ENCODE data around the gene GGT7.
"Not testable (repeated sequence)": the region's sequence is repeated elsewhere in the genome, so short reads cannot be mapped to it uniquely, and the experiment has no call there.

The GGT7 gene

GRCh38 chr20:34872622-34873224, at the start of gene GGT7:
Gene GGT7 (minus strand): TSS chr20:34872856. CDS start chr20:34872815, 41 bp downstream.
- DNase-seq (ENCODE audit: low read depth, low spot score): peak; percentile 79

DNA sequence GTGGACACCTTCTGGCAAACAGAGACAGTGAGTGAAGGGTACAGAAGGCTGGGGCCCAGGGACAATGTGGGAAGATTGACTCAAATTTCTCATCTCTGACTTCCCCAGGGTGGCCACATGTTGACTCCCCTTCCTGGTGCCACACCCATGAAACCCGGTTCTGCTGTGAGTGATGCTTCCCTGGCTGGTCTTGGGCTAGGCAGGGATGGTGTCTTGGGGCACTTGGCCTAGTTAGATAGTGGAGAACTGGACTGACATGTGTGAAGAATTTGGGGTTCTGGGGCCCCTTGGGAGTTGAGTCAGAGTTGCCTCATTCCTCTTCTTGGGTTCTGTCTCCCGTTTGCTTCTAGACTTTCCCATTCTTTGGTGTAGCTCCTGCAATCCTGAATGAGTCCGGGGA, 48.8 kb upstream of the GGT7 start:
- no peak for DNase-seq (ENCODE audit: low read depth, low spot score)

DNA sequence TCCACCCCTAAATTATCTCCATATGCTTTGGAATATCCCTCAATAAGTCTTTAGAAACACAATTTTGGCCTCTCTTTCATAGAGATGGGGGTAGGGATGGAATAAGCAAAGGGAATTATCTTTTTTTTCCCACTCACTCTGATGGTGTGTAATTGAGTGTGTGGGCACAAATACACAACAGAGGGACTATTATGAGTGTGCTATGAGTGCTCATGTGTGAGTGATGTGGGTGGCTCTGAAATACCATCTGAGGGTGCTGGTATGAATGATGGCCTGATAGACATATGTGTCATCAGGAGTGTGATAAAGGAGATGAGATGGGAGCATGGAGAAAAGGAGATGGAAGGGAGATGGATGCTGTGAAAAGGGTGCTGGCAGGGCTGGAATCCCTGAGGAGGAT, 47.4 kb upstream of the GGT7 start:
- DNase-seq (ENCODE audit: low read depth, low spot score): no peak

- DNase-seq (ENCODE audit: low read depth, low spot score): no peak
These were observed 44.2 kb upstream of the GGT7 start for GRCh38 chr20:34916774-34917354.

DNA sequence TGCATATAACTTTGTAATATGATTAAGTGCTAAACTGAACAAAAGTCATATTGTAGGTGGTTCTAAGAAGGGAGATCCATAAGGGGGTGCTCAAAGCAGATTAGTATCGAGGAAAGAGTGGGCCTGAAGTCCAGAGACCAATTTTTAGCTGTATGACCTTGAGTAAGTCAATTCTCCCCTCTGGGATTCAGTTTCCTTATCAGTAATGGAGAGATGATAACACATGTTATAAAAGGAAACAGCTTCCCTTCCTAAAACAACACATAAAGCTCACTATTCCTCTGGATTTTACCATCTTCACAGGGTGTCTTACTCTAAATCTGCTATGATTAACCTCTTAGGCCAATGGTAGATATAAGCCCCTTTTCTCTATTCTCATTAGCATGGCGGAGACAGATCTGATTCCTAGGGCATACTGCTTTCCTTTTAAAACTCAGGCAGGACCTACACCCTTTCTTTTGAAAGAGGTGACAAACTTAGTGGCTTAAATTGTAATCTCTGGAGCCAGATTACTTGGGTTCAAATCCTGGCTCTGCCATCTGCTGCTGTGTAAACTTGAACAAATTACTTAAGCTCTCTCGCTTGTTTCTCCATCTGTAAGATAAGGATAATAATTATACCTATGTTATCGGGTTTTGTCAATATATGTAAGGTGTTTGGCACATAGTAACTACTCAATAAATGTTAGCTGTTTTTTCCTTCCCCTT, 43.2 kb upstream of the GGT7 start:
- no peak for DNase-seq (ENCODE audit: low read depth, low spot score)

DNA sequence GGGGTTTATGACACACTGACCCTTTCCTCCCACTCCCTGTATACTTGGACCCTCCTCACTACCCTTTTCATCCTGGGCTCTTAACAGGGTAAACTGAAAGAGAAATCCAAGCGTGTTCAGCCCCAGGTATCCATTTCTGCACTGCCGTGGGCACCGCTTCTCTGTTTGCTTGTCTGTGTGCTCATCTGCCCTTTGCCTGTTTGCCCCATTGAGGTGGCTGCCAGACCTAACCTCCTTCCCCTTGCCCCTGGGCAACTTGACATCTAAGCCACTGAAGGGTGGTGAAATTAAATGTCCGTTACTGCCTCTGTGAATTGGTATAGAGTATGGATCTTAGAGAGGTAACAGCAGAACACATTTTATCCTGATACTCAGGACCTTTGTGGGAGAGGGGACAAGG, 42.5 kb upstream of the GGT7 start:
- DNase-seq (ENCODE audit: low read depth, low spot score): no peak

- DNase-seq (ENCODE audit: low read depth, low spot score): peak; percentile 25
These were observed 35.2 kb upstream of the GGT7 start for GRCh38 chr20:34907616-34908469.

DNA sequence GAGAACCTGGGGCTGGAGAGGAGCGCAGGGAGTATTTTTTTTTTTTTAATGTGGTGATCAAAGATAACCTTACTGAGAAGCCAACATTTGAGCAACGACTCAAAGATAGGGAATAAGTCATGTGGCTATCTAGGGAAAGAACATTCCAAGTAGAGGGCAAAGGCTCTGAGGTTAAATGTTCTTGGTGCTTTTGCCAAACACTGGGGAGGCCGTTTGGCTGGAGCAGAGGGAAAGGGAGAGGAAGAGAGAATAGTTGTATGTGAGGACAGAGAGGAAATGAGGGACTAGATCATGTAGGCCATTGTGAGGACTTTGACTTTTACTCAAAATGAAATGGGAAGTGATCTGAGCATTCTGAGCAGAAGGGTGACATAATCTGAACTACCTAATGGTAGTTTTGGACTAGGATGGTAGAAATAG, 31.6 kb upstream of the GGT7 start:
- no peak for DNase-seq (ENCODE audit: low read depth, low spot score)

- DNase-seq (ENCODE audit: low read depth, low spot score): not testable (repeated sequence)
These were observed 26.1 kb upstream of the GGT7 start for GRCh38 chr20:34898731-34899130.

DNA sequence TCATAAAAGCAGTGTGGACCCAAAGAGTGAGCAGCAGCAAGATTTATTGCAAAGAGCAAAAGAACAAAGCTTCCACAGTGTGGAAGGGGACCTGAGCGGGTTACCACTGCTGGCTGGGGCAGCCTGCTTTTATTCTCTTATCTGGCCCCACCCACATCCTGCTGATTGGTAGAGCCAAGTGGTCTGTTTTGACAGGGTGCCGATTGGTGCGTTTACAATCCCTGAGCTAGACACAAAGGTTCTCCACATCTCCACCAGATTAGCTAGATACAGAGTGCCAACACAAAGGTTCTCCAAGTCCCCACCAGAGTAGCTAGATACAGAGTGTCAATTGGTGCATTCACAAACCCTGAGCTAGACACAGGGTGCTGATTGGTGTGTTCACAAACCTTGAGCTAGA, 25.5 kb upstream of the GGT7 start:
- not testable (repeated sequence) for DNase-seq (ENCODE audit: low read depth, low spot score)

DNA sequence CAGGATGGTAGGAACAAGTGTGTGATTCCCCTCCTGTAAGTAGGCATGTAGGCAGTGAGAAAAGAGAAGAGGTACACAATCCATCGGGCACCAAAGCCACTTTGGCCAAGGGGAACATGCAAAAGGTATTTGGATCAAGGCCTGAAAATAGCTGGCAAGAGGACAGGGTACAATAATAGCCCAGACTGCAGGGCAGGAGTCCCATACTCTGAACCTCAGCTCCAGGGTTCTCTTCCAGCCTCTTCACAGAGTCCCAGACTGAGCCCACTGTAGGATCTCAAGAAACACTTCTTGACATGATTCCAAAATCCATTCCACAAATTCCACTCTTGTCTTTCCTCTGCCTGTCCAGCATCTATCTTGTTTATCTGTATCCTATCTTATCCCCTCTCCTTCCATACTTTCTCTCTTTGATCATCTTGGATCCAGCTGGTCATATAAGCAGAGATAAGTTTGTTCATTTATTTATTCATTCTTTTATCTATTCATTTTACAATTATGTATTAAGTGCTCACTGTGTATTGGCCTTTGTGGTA, 23.5 kb upstream of the GGT7 start:
- no peak for DNase-seq (ENCODE audit: low read depth, low spot score)

GRCh38 chr20:34895465-34895864, 22.8 kb upstream of the GGT7 start:
- no peak for DNase-seq (ENCODE audit: low read depth, low spot score)

DNA sequence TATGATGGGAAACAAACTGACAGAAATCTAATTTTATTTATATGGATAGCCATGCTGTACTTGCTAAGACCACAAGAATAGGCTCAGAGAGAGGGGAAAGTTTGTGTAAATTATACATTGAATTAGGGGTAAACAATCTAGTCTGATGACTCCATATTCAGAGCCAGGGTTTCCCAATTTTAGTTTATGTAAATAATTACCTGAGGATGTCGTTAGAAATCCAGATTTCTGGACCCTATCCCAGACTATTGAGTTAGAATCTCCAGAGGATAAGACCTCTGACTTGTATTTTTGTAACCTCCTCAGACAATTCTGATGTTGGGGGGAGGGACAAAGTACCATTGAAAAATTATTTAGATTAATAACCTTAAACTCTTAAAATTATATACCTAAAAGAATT, 22.1 kb upstream of the GGT7 start:
- no peak for DNase-seq (ENCODE audit: low read depth, low spot score)

GRCh38 chr20:34892671-34893070, 20.0 kb upstream of the GGT7 start:
- no peak for DNase-seq (ENCODE audit: low read depth, low spot score)

GRCh38 chr20:34891166-34892062, 18.8 kb upstream of the GGT7 start:
- DNase-seq (ENCODE audit: low read depth, low spot score): no peak

DNA sequence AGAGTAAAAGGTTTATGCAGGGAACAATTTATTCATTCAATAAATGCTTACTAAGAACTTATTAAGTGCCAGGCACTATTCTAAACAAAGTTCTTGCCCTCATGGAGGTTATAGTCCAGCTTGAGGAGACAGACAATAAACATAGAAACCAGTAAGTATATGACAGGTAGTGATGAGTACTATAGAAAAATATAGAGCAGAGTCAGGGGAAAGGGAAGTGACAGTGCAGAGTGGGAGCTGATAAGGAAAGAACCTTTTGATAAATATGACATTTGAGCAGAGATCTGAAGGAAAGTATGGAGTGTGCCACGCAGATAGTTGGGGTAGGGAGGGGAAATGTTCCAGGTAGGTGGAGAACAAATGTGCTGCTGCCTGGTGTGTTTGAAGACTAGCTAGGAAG, 15.8 kb upstream of the GGT7 start:
- no peak for DNase-seq (ENCODE audit: low read depth, low spot score)

DNA sequence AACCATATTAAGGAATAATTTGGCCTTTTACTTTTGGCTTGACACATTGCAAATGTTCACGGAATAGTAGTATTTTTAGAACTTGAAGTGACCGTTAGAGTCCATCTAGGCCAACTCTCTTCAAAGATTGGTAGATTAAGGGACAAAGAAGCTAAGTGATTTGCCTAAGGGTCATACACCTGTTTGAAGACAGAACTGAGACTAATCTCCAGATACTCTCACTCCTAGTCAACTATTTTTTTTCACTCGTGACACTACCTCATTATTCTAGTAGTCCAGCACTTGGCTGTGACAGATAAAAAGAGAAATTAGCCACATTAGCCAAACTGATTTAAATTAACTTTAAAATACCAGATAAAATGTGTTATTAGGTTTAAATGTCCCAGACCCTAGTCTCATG, 14.4 kb upstream of the GGT7 start:
- DNase-seq (ENCODE audit: low read depth, low spot score): no peak

- DNase-seq (ENCODE audit: low read depth, low spot score): no peak
These were observed 13.5 kb upstream of the GGT7 start for GRCh38 chr20:34886122-34886521.

GRCh38 chr20:34884260-34884659, 11.6 kb upstream of the GGT7 start:
- DNase-seq (ENCODE audit: low read depth, low spot score): no peak

GRCh38 chr20:34883809-34884208, 11.2 kb upstream of the GGT7 start:
- no peak for DNase-seq (ENCODE audit: low read depth, low spot score)

Measured in ELF-1 (cell line).